Small intestine (tissue), 7 donors: ENCODE data around the gene TMEM192. TPM values are rescaled to one million over a fixed set of nuclear protein-coding genes. Genes with fewer than 3 reads are reported as not detected.
"Not testable (repeated sequence)": the region's sequence is repeated elsewhere in the genome, so short reads cannot be mapped to it uniquely, and the experiment has no call there.

Experiments used
- DNase-seq, 2 donors: peaks; one replicate each; pipeline versions ENCODE4 v3.0.0 to v3.0.0-alpha.2; 2013
- FAIRE-seq: peaks from 2 replicates; lab custom pipeline; 2012; peaks lifted over from hg19 to GRCh38; lab: Jason Lieb, UNC
- H3K27ac ChIP-seq, 3 donors: one replicate each; pipeline ENCODE4 v1.5.1; 2013; ENCODE audit warnings: low read length in 2 of 3, mild to moderate bottlenecking in 2 of 3, control low read depth in 1 of 3, inconsistent platforms in 1 of 3, low read depth in 1 of 3, moderate library complexity in 1 of 3
- H3K27me3 ChIP-seq, 3 donors: one replicate each; pipeline ENCODE4 v1.6.1; 2013; ENCODE audit warnings: low read length in 3 of 3, inconsistent platforms in 1 of 3; ENCODE audit not compliant: control insufficient read depth in 3 of 3, insufficient read depth in 3 of 3
- H3K36me3 ChIP-seq, 3 donors: one replicate each; pipeline ENCODE4 v1.6.1; 2013; ENCODE audit warnings: low read length in 3 of 3, inconsistent platforms in 1 of 3, low read depth in 1 of 3, mild to moderate bottlenecking in 1 of 3, moderate library complexity in 1 of 3; ENCODE audit not compliant: control insufficient read depth in 3 of 3, insufficient read depth in 2 of 3
- H3K4me1 ChIP-seq, 3 donors: one replicate each; pipeline ENCODE4 v1.6.1; 2013; ENCODE audit warnings: low read length in 2 of 3, inconsistent platforms in 1 of 3, low read depth in 1 of 3, mild to moderate bottlenecking in 1 of 3, moderate library complexity in 1 of 3; ENCODE audit not compliant: control insufficient read depth in 3 of 3, insufficient read depth in 2 of 3
- H3K4me3 ChIP-seq, 3 donors: one replicate each; pipeline ENCODE4 v1.5.1; 2013; ENCODE audit warnings: low read length in 3 of 3, control low read depth in 1 of 3, inconsistent platforms in 1 of 3, low read depth in 1 of 3, mild to moderate bottlenecking in 1 of 3, moderate library complexity in 1 of 3
- H3K9me3 ChIP-seq, 2 donors: one replicate each; pipeline ENCODE4 v1.6.1; 2013; ENCODE audit warnings: low read depth in 1 of 2, low read length in 1 of 2; ENCODE audit not compliant: control insufficient read depth in 2 of 2, insufficient read depth in 1 of 2
- WGBS, 3 donors: extraction: QIAGEN DNeasy Blood & Tissue Kit; methylation state at CpG; one replicate each; pipeline ENCODE4 v1.1.7; 2013; 5-methylcytosine and 5-hydroxymethylcytosine counted together
- polyA plus RNA-seq, 4 donors: library from polyadenylated mRNA; stranded (reverse) in 3 of 4; unstranded in 1 of 4; fragments of 200-250 nt in 3 of 4; fragments of 120-200 nt in 1 of 4; gene quantifications; one replicate each; pipeline versions ENCODE4 v1.2.1 to v1.2.3, GENCODE V29; 2013
- donor health status: healthy with polysubstance abuse.
- donor health status: control.
- donor health status: control.
- donor health status: Bipolar disorder and iron deficiency.
- donor health status: healthy.

TMEM192 gene
- polyA plus RNA-seq, 4 donors: 4.0 to 37.4 (median 8.9) TPM

- H3K27me3 ChIP-seq: no peaks in the 10 kb centered on the region
- no peaks in the 10 kb centered on the region for H3K36me3 ChIP-seq
- no peaks in the 10 kb centered on the region for H3K4me1 ChIP-seq
- no peak for FAIRE-seq
- 89 to 94% (median 90%) methylated on average over 3 of the region's 3 CpGs for WGBS, 3 donors
- H3K27ac ChIP-seq: no peak overlapping the region
- no peak overlapping the region for H3K4me3 ChIP-seq
- DNase-seq: no peak
- H3K9me3 ChIP-seq: no peaks in the 10 kb centered on the region
These were observed 2.6 kb upstream of the TMEM192 start for GRCh38 chr4:165115301-165115700.

GRCh38 chr4:165111906-165112367 is 723 bp downstream of the TMEM192 start:
- peak in 1 of 2 donors; percentile 6 for DNase-seq
- no peaks in the 10 kb centered on the region for H3K9me3 ChIP-seq
- H3K27me3 ChIP-seq: no peaks in the 10 kb centered on the region
- peak overlapping the region; percentile 79 to 94 (median 81) for H3K4me3 ChIP-seq
- 2 to 5% (median 4%) methylated on average over 17 of the region's 17 CpGs for WGBS, 3 donors
- peak overlapping the region; percentile 68 to 83 (median 82) for H3K27ac ChIP-seq
- no peak for FAIRE-seq
- H3K36me3 ChIP-seq: no peaks in the 10 kb centered on the region
- no peaks in the 10 kb centered on the region for H3K4me1 ChIP-seq

DNA sequence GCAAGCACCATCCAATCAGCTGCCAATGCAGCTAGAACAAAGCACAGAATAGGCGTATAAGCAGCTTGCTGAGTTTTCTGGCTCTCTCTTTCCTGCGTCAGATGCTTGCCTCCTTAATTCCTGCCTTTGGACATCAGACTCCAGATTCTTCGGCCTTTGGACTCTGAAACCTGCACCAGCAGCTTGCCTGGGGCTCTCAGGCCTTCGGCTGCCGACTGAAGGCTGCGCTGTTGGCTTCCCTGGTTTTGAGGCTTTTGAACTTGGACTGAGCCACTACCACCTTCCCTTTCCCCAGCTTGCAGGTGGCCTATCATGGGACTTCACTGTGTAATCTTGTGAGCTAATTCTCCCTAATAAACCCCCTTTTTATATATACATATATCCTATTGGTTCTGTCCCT is 6.1 kb downstream of the TMEM192 start:
- no peaks in the 10 kb centered on the region for H3K9me3 ChIP-seq
- WGBS, 3 donors: 24 to 62% (median 46%) methylated on average over 6 of the region's 6 CpGs
- DNase-seq (peak; percentile 77 to 81), FAIRE-seq (no peak)
- H3K27me3 ChIP-seq: no peaks in the 10 kb centered on the region
- H3K27ac ChIP-seq: peak overlapping the region in 1 of 3 donors; percentile 67
- H3K36me3 ChIP-seq: peaks cover 0 to 5% (median 0%) of the 10 kb centered on the region in 3 donors
- no peak overlapping the region for H3K4me3 ChIP-seq
- H3K4me1 ChIP-seq: peaks cover 0 to 8% (median 3%) of the 10 kb centered on the region in 3 donors

- DNase-seq (no peak), FAIRE-seq (no peak)
- Histone ChIP-seq H3K36me3 (peaks cover 0 to 35% (median 5%) of the 10 kb centered on the region in 3 donors), H3K4me1 (peaks cover 0 to 7% (median 3%) of the 10 kb centered on the region in 3 donors), H3K27ac (no peak overlapping the region), H3K27me3 (no peaks in the 10 kb centered on the region), H3K4me3 (no peak overlapping the region), H3K9me3 (no peaks in the 10 kb centered on the region)
- WGBS, 3 donors: 90 to 93% (median 91%) methylated on average over 3 of the region's 3 CpGs
These were observed 11.0 kb downstream of the TMEM192 start for GRCh38 chr4:165101641-165102040.

- Histone ChIP-seq H3K4me3 (no peak overlapping the region), H3K27me3 (no peaks in the 10 kb centered on the region), H3K4me1 (no peaks in the 10 kb centered on the region), H3K27ac (no peak overlapping the region), H3K9me3 (no peaks in the 10 kb centered on the region), H3K36me3 (peaks cover 0 to 62% (median 9%) of the 10 kb centered on the region in 3 donors)
- 75 to 88% (median 84%) methylated on average over 2 of the region's 2 CpGs for WGBS, 3 donors
- DNase-seq (peak in 1 of 2 donors; percentile 26), FAIRE-seq (no peak)
These were observed 15.9 kb downstream of the TMEM192 start for GRCh38 chr4:165096776-165097175.

DNA sequence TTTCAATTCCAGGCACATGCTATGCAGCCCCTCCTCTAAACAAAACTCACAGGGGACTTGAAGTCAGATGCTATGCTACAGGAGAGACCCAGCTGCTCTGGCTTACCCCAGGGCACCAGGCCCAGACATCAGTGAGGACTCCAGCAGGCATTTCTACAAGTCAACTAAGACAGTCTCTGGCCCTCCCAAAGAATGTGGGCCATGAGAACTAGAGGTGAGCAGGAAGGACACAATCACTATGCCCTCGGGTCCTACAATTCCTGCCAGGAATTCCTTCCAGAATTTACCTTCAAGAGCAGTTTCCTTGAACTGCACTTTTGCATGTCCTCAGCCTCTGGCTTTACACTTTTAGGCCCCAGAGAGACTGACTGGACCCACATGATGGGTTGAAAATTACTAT is 17.4 kb downstream of the TMEM192 start:
- Histone ChIP-seq H3K27ac (no peak overlapping the region), H3K9me3 (no peaks in the 10 kb centered on the region), H3K36me3 (peaks cover 0 to 57% (median 9%) of the 10 kb centered on the region in 3 donors), H3K4me3 (no peak overlapping the region), H3K27me3 (no peaks in the 10 kb centered on the region), H3K4me1 (no peaks in the 10 kb centered on the region)
- FAIRE-seq (no peak), DNase-seq (no peak)
- 66 to 76% (median 75%) methylated on average over 1 of the region's 1 CpG for WGBS, 3 donors

- Histone ChIP-seq H3K27ac (no peak overlapping the region), H3K4me1 (no peaks in the 10 kb centered on the region), H3K27me3 (no peaks in the 10 kb centered on the region), H3K4me3 (no peak overlapping the region), H3K9me3 (no peaks in the 10 kb centered on the region), H3K36me3 (peaks cover 0 to 59% (median 9%) of the 10 kb centered on the region in 3 donors)
- WGBS, 3 donors: 92 to 94% (median 93%) methylated on average over 3 of the region's 3 CpGs
- FAIRE-seq (no peak), DNase-seq (no peak)
These were observed 17.8 kb downstream of the TMEM192 start for GRCh38 chr4:165094873-165095272.

GRCh38 chr4:165092187-165092586 is 20.5 kb downstream of the TMEM192 start:
- not testable (repeated sequence) for H3K4me1 ChIP-seq, H3K27me3 ChIP-seq, FAIRE-seq, DNase-seq, H3K27ac ChIP-seq, H3K4me3 ChIP-seq, H3K9me3 ChIP-seq
- WGBS, 3 donors: 95 to 99% (median 98%) methylated on average over 8 of the region's 8 CpGs
- H3K36me3 ChIP-seq: peaks cover 7 to 59% (median 12%) of the 10 kb centered on the region in 3 donors

DNA sequence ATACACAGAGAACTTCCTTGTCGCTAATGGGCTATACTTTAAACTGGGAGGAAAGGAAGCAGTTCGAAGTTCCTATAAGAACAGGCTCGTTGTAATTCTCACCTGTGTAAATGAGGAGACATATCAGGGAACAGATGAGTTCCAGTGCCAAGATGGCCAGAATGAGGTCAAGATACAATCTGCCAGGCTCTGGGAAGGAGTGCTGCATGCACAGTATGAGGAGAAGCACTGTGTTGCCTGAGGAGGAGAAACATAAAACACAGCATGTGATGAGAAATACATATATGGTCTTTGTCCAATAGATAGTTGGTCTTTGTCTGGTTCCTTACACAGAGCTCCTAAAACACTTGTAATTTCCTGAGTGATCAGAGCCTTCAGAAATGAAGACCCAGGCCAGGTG is 24.3 kb downstream of the TMEM192 start:
- 71 to 84% (median 76%) methylated on average over 3 of the region's 3 CpGs for WGBS, 3 donors
- DNase-seq (no peak), FAIRE-seq (no peak)
- Histone ChIP-seq H3K4me3 (no peak overlapping the region), H3K9me3 (no peaks in the 10 kb centered on the region), H3K27ac (no peak overlapping the region), H3K36me3 (peaks cover 9 to 53% (median 19%) of the 10 kb centered on the region in 3 donors), H3K27me3 (no peaks in the 10 kb centered on the region), H3K4me1 (no peaks in the 10 kb centered on the region)
